Osteoblast (primary cell): Measurements from ENCODE around the gene TBC1D7. TPM values are rescaled to one million over a fixed set of nuclear protein-coding genes. Genes with fewer than 3 reads are reported as not detected.

Source experiments
- DNase-seq: peaks from one replicate; pipeline ENCODE4 v3.0.0; 2011; ENCODE audit warnings: low spot score, mixed read lengths; ENCODE audit not compliant: insufficient read length; ENCODE audit errors: missing footprints
- H2AFZ ChIP-seq: 2 replicates; pipeline ENCODE4 v1.6.0; 2011; ENCODE audit warnings: mild to moderate bottlenecking, low read length
- H3K27ac ChIP-seq: 2 replicates; pipeline ENCODE4 v1.5.1; 2011; ENCODE audit warnings: mild to moderate bottlenecking, low read depth, low read length, moderate library complexity
- H3K27me3 ChIP-seq: 2 replicates; pipeline ENCODE4 v1.6.0; 2012; ENCODE audit warnings: mild to moderate bottlenecking, control low read depth, inconsistent platforms, low read length, moderate library complexity; ENCODE audit not compliant: insufficient read depth
- H3K36me3 ChIP-seq: 2 replicates; pipeline ENCODE4 v1.5.1; 2011; ENCODE audit warnings: mild to moderate bottlenecking, low read length, control low read depth, moderate library complexity; ENCODE audit not compliant: insufficient read depth
- H3K4me1 ChIP-seq: 2 replicates; pipeline ENCODE4 v1.5.1; 2011; ENCODE audit warnings: mild to moderate bottlenecking, low read length, control low read depth, moderate library complexity; ENCODE audit not compliant: insufficient read depth
- H3K4me2 ChIP-seq: 2 replicates; pipeline ENCODE4 v1.6.0; 2011; ENCODE audit warnings: mild to moderate bottlenecking, low read length; ENCODE audit not compliant: insufficient read depth
- H3K4me3 ChIP-seq: fragments of 200-600 bp; sonication (generic); 3 replicates; pipeline ENCODE4 v1.5.1; 2012; ENCODE audit warnings: mild to moderate bottlenecking, low read length, inconsistent platforms; ENCODE audit not compliant: insufficient read depth
- H3K79me2 ChIP-seq: 2 replicates; pipeline ENCODE4 v1.6.0; 2012; ENCODE audit warnings: mild to moderate bottlenecking, low read length, control low read depth, inconsistent platforms; ENCODE audit not compliant: insufficient read depth
- H3K9me3 ChIP-seq: 2 replicates; pipeline ENCODE4 v1.5.1; 2011; ENCODE audit warnings: low read depth, low read length, control low read depth
- H4K20me1 ChIP-seq: 2 replicates; pipeline ENCODE4 v1.6.0; 2012; ENCODE audit warnings: mild to moderate bottlenecking, low read length, control low read depth; ENCODE audit not compliant: insufficient read depth
- total RNA-seq: library from RNA; depleted of rRNA; stranded (reverse); fragments of >200 nt; gene quantifications from 2 replicates; pipeline ENCODE4 v1.2.3, GENCODE V29; 2012
- TF ChIP-seq, protein P1 (sequence below): IDR thresholded peaks from 2 replicates; pipeline ENCODE4 v1.5.1; 2011; ENCODE audit warnings: mild to moderate bottlenecking, low read depth, low read length, moderate library complexity; ENCODE audit errors: extremely low read depth

Gene TBC1D7
- total RNA-seq, 1 donor, result 18.8 TPM

DNA sequence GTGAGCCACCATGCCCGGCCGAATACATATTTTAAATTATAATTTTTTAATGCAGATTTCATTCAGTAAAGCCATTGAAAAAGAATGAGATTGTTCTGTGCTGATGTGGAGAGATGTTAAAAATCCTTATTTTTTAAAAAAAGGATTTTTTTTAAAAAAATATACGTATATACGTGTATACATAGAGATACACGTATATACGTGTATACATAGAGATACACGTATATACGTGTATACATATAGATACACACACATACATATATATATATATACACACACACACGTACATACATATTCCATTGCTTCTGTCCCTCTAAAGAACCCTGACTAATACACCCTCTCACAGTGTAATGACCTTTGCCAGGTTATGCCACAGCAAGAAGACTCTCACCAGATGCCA is 23.8 kb upstream of the TBC1D7 start:
- no peaks in the 10 kb centered on the region for H3K36me3 ChIP-seq
- H3K4me1 ChIP-seq, result peaks cover 23% of the 10 kb centered on the region
- no peak for DNase-seq
- no peak overlapping the region for H3K4me2 ChIP-seq
- H2AFZ ChIP-seq, result no peak overlapping the region
- no peaks in the 10 kb centered on the region for H4K20me1 ChIP-seq
- H3K79me2 ChIP-seq, result no peaks in the 10 kb centered on the region
- no peaks in the 10 kb centered on the region for H3K9me3 ChIP-seq
- no peak overlapping the region for H3K4me3 ChIP-seq
- H3K27me3 ChIP-seq, result no peaks in the 10 kb centered on the region
- H3K27ac ChIP-seq, result no peak overlapping the region
- TF ChIP-seq, protein P1, sequence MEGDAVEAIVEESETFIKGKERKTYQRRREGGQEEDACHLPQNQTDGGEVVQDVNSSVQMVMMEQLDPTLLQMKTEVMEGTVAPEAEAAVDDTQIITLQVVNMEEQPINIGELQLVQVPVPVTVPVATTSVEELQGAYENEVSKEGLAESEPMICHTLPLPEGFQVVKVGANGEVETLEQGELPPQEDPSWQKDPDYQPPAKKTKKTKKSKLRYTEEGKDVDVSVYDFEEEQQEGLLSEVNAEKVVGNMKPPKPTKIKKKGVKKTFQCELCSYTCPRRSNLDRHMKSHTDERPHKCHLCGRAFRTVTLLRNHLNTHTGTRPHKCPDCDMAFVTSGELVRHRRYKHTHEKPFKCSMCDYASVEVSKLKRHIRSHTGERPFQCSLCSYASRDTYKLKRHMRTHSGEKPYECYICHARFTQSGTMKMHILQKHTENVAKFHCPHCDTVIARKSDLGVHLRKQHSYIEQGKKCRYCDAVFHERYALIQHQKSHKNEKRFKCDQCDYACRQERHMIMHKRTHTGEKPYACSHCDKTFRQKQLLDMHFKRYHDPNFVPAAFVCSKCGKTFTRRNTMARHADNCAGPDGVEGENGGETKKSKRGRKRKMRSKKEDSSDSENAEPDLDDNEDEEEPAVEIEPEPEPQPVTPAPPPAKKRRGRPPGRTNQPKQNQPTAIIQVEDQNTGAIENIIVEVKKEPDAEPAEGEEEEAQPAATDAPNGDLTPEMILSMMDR, result no peak

- no peak for DNase-seq
- H3K79me2 ChIP-seq, result no peaks in the 10 kb centered on the region
- H3K4me1 ChIP-seq, result peaks cover 22% of the 10 kb centered on the region
- no peak overlapping the region for H3K4me2 ChIP-seq
- no peaks in the 10 kb centered on the region for H3K9me3 ChIP-seq
- no peak overlapping the region for H3K4me3 ChIP-seq
- no peaks in the 10 kb centered on the region for H4K20me1 ChIP-seq
- H3K27ac ChIP-seq, result no peak overlapping the region
- H3K36me3 ChIP-seq, result no peaks in the 10 kb centered on the region
- TF ChIP-seq, protein P1, result no peak
- H2AFZ ChIP-seq, result no peak overlapping the region
- no peaks in the 10 kb centered on the region for H3K27me3 ChIP-seq
Measured at GRCh38 chr6:13351271-13351670, 22.9 kb upstream of the TBC1D7 start.

GRCh38 chr6:13349811-13350506 is 21.6 kb upstream of the TBC1D7 start:
- Histone ChIP-seq H3K36me3 (no peaks in the 10 kb centered on the region), H4K20me1 (no peaks in the 10 kb centered on the region), H3K4me2 (no peak overlapping the region), H3K9me3 (no peaks in the 10 kb centered on the region), H3K79me2 (no peaks in the 10 kb centered on the region), H3K27ac (no peak overlapping the region), H3K4me1 (peaks cover 9% of the 10 kb centered on the region), H3K27me3 (no peaks in the 10 kb centered on the region), H2AFZ (no peak overlapping the region), H3K4me3 (no peak overlapping the region)
- TF ChIP-seq, protein P1, result no peak
- no peak for DNase-seq

- H3K27me3 ChIP-seq, result no peaks in the 10 kb centered on the region
- H3K4me1 ChIP-seq, result no peaks in the 10 kb centered on the region
- no peak overlapping the region for H3K4me3 ChIP-seq
- H3K27ac ChIP-seq, result no peak overlapping the region
- TF ChIP-seq, protein P1, result no peak
- no peaks in the 10 kb centered on the region for H3K79me2 ChIP-seq
- H3K36me3 ChIP-seq, result no peaks in the 10 kb centered on the region
- H3K4me2 ChIP-seq, result no peak overlapping the region
- H3K9me3 ChIP-seq, result no peaks in the 10 kb centered on the region
- no peak for DNase-seq
- no peaks in the 10 kb centered on the region for H4K20me1 ChIP-seq
- no peak overlapping the region for H2AFZ ChIP-seq
Measured at GRCh38 chr6:13348334-13349113, 20.2 kb upstream of the TBC1D7 start.
